HepG2 (cell line): Measurements from ENCODE around the gene CFTR. TPM values are rescaled to one million over a fixed set of nuclear protein-coding genes. Genes with fewer than 3 reads are reported as not detected.

ENCODE experiments used
- ATAC-seq: fragments of 200-7000 bp; cut with Tn5 transposase; 3 replicates; pipeline ENCODE4 v1.9.1; 2020; ENCODE audit warnings: mild to moderate bottlenecking, moderate library complexity
- BruUV-seq: library from RNA; stranded (reverse); fragments of 400-500 nt; replicated peaks from 2 replicates; lab custom pipeline; 2021; lab: Mats Ljungman, UMichigan
- CTCF ChIA-PET: fragments of 300-600 bp; formaldehyde crosslinking; extraction: SDS; loops from one replicate; lab custom pipeline; 2021; ENCODE audit warnings: low total read pairs, inconsistent platforms, low intra/inter-chr PET ratio; lab: Yijun Ruan, JAX
- POLR2A ChIA-PET: fragments of 350-600 bp; sonication (Branson Sonifier 250); formaldehyde crosslinking; loops from one replicate; lab custom pipeline; 2020; ENCODE audit warnings: antibody characterized with exemption, inconsistent platforms; lab: Yijun Ruan, JAX
- DNase-seq: peaks from one replicate; pipeline ENCODE4 v3.0.0-alpha.2; 2015; ENCODE audit warnings: low spot score
- FAIRE-seq: peaks from 3 replicates; lab custom pipeline; 2011; peaks lifted over from hg19 to GRCh38; lab: Jason Lieb, UNC
- H2AFZ ChIP-seq: one replicate; pipeline ENCODE4 v1.6.1; 2011; ENCODE audit warnings: low read length, inconsistent platforms
- H3K27ac ChIP-seq: fragments of 300-600 bp; 3 replicates; pipeline ENCODE4 v1.8.0; 2011; ENCODE audit warnings: mixed run types, mild to moderate bottlenecking, mixed read lengths, low read length, inconsistent platforms; ENCODE audit not compliant: insufficient read depth; ENCODE audit errors: extremely low read length
- H3K27me3 ChIP-seq, 2 experiments: fragments of 200-600 bp in 1 of 2; 2 replicates in 1 of 2; 3 replicates in 1 of 2; pipeline versions ENCODE4 v1.6.0 to v1.8.0; 2011; ENCODE audit warnings: low read length in 2 of 2, mild to moderate bottlenecking in 2 of 2, moderate library complexity in 2 of 2, inconsistent platforms in 1 of 2; ENCODE audit not compliant: insufficient read depth in 2 of 2, control insufficient read depth in 1 of 2
- H3K36me3 ChIP-seq, 2 experiments: fragments of 200-600 bp in 1 of 2; replicated peaks in 1 of 2; 2 replicates in 1 of 2; 3 replicates in 1 of 2; pipeline versions ENCODE4 v1.5.1 to v1.8.0; 2011; ENCODE audit warnings: low read length in 2 of 2, inconsistent platforms in 1 of 2; ENCODE audit not compliant: insufficient read depth in 2 of 2, control insufficient read depth in 1 of 2
- H3K4me1 ChIP-seq: 2 replicates; pipeline ENCODE4 v1.5.1; 2012; ENCODE audit warnings: low read length, inconsistent platforms; ENCODE audit not compliant: insufficient read depth
- H3K4me2 ChIP-seq: 2 replicates; pipeline ENCODE4 v1.6.0; 2011; ENCODE audit warnings: low read depth, low read length, inconsistent platforms
- H3K4me3 ChIP-seq, 3 experiments: fragments of 200-600 bp in 1 of 3; sonication (generic), shearing (Covaris generic) in 1 of 3; replicated peaks in 1 of 3; 2 replicates each; pipeline ENCODE4 v1.5.1; 2011 to 2016; ENCODE audit warnings: low read length in 3 of 3, inconsistent platforms in 2 of 3, low read depth in 2 of 3, mild to moderate bottlenecking in 2 of 3, control low read depth in 1 of 3, mixed read lengths in 1 of 3; ENCODE audit not compliant: insufficient read depth in 1 of 3
- H3K79me2 ChIP-seq: one replicate; pipeline ENCODE4 v1.6.1; 2011; ENCODE audit warnings: low read length, inconsistent platforms; ENCODE audit not compliant: insufficient read depth
- H3K9ac ChIP-seq: 2 replicates; pipeline ENCODE4 v1.6.0; 2011; ENCODE audit warnings: mild to moderate bottlenecking, low read depth, low read length, inconsistent platforms; ENCODE audit not compliant: insufficient read depth
- H3K9me3 ChIP-seq: 2 replicates; pipeline ENCODE4 v1.5.1; 2012; ENCODE audit warnings: mild to moderate bottlenecking, low read length
- H4K20me1 ChIP-seq: 2 replicates; pipeline ENCODE4 v1.6.0; 2011; ENCODE audit warnings: inconsistent platforms, mild to moderate bottlenecking, low read length, moderate library complexity; ENCODE audit not compliant: insufficient read depth
- AKAP8 ChIP-seq: sonication (generic); formaldehyde crosslinking; IDR thresholded peaks from 2 replicates; pipeline ENCODE4 v1.5.1; 2020; ENCODE audit warnings: mild to moderate bottlenecking, missing genetic modification reagents
- DZIP1 ChIP-seq: sonication (generic); formaldehyde crosslinking; IDR thresholded peaks from 2 replicates; pipeline ENCODE4 v1.5.0; 2020; ENCODE audit warnings: mild to moderate bottlenecking, missing genetic modification reagents
- JDP2 ChIP-seq: sonication (generic); formaldehyde crosslinking; IDR thresholded peaks from 2 replicates; pipeline ENCODE4 v1.8.1; 2022; ENCODE audit warnings: missing genetic modification reagents, borderline replicate concordance
- MIER3 ChIP-seq: IDR thresholded peaks from 2 replicates; pipeline ENCODE4 v1.6.1; 2016; ENCODE audit warnings: missing compliant biosample characterization, borderline replicate concordance
- PHB2 ChIP-seq: fragments of 450-650 bp; IDR thresholded peaks from 2 replicates; pipeline ENCODE4 v1.6.1; 2018; ENCODE audit not compliant: partially characterized antibody
- STAT5B ChIP-seq: sonication (generic); formaldehyde crosslinking; IDR thresholded peaks from 2 replicates; pipeline ENCODE4 v1.4.0; 2020; ENCODE audit warnings: missing genetic modification reagents
- SYNCRIP ChIP-seq: fragments of 200-400 bp; formaldehyde crosslinking; IDR thresholded peaks from 2 replicates; pipeline ENCODE4 v1.6.1; 2018; ENCODE audit warnings: mild to moderate bottlenecking, low read depth, low read length; ENCODE audit not compliant: insufficient read depth
- THAP8 ChIP-seq: sonication (generic); formaldehyde crosslinking; IDR thresholded peaks from 2 replicates; pipeline ENCODE4 v1.5.1; 2020; ENCODE audit warnings: missing genetic modification reagents, mild to moderate bottlenecking, borderline replicate concordance
- ZBTB49 ChIP-seq: sonication (generic); formaldehyde crosslinking; IDR thresholded peaks from 2 replicates; pipeline ENCODE4 v1.4.0; 2020; ENCODE audit warnings: missing genetic modification reagents, borderline replicate concordance
- ZBTB7B ChIP-seq: sonication (generic); formaldehyde crosslinking; IDR thresholded peaks from 2 replicates; pipeline ENCODE4 v1.4.0; 2020; ENCODE audit warnings: missing genetic modification reagents
- ZFY ChIP-seq: sonication (generic); formaldehyde crosslinking; IDR thresholded peaks from 2 replicates; pipeline ENCODE4 v1.4.0; 2020; ENCODE audit warnings: missing genetic modification reagents
- ZNF224 ChIP-seq: sonication (generic); formaldehyde crosslinking; IDR thresholded peaks from 2 replicates; pipeline ENCODE4 v1.5.0; 2020; ENCODE audit warnings: mild to moderate bottlenecking, missing genetic modification reagents
- ZNF44 ChIP-seq: sonication (generic); formaldehyde crosslinking; IDR thresholded peaks from 2 replicates; pipeline ENCODE4 v1.5.1; 2020; ENCODE audit warnings: mild to moderate bottlenecking, missing genetic modification reagents
- ZNF75D ChIP-seq: sonication (generic); formaldehyde crosslinking; IDR thresholded peaks from 2 replicates; pipeline ENCODE4 v1.8.1; 2023; ENCODE audit warnings: missing genetic modification reagents, mild to moderate bottlenecking, borderline replicate concordance
- ZSCAN9 ChIP-seq: IDR thresholded peaks from 2 replicates; pipeline ENCODE4 v1.6.1; 2016; ENCODE audit warnings: borderline replicate concordance
- WGBS: methylation state at CpG from one replicate; pipeline ENCODE4 v1.1.6; 2017; ENCODE audit warnings: low lambda C conversion rate; 5-methylcytosine and 5-hydroxymethylcytosine counted together
- in situ Hi-C: cut with HindIII; loops from 2 replicates; pipeline ENCODE4 v1.10.0; 2017; ENCODE audit warnings: low pct_unique_long_range_greater_than_20kb; ENCODE audit not compliant: extremely low pct_ligation_motif_present
- intact Hi-C: fragments of 100-400 bp; cut with micrococcal nuclease; formaldehyde crosslinking; loops from one replicate; pipeline ENCODE4 v1.10.0; 2022; ENCODE audit not compliant: unreplicated experiment
- polyA plus RNA-seq, 8 experiments: library from polyadenylated mRNA; depleted of rRNA in 3 of 8; stranded (reverse) in 7 of 8; unstranded in 1 of 8; fragments of >200 nt; fragmentation: Illumina TruSeq in 4 of 8; extraction: Trizol in 4 of 8; gene quantifications; 2 replicates each; pipeline versions ENCODE4 v1.2.1 to v1.2.3, GENCODE V29; 2011 to 2016; ENCODE audit warnings: low read depth in 4 of 8, missing spikeins in 1 of 8, mixed read lengths in 1 of 8; ENCODE audit not compliant: insufficient read depth in 1 of 8
- total RNA-seq, 5 experiments: library from RNA; depleted of rRNA; stranded (reverse); fragments of >200 nt; fragmentation: Illumina TruSeq; extraction: Trizol; gene quantifications; 2 replicates each; pipeline ENCODE4 v1.2.3, GENCODE V29; 2016; ENCODE audit warnings: low read depth in 1 of 5
- TF ChIP-seq, protein P1 (sequence below): sonication (generic); formaldehyde crosslinking; IDR thresholded peaks from 2 replicates; pipeline ENCODE4; 2020; ENCODE audit warnings: missing genetic modification reagents, mild to moderate bottlenecking, borderline replicate concordance

The CFTR gene
- total and polyA plus RNA-seq, 2 of the 13 experiments (the other 11 are each of a cell fraction or from before 2014, with no cell fraction given): not detected

GRCh38 chr7:117674617-117675016 lies 194.8 kb downstream of the CFTR start:
- H3K4me2 ChIP-seq: no peak overlapping the region
- no peaks in the 10 kb centered on the region for H3K9me3 ChIP-seq
- intact Hi-C loops: loop anchor here (1.0 kb wide), 1 partner anchor 215 kb away; no protein-coding TSS in a partner anchor
- FAIRE-seq (no peak), ATAC-seq (no peak), DNase-seq (no peak)
- POLR2A ChIA-PET: no interaction called here
- H3K79me2 ChIP-seq: no peaks in the 10 kb centered on the region
- no peak overlapping the region for H3K4me3 ChIP-seq
- BruUV-seq: no TSS peak
- H2AFZ ChIP-seq: no peak overlapping the region
- no peaks in the 10 kb centered on the region for H3K36me3 ChIP-seq
- CTCF ChIA-PET: no interaction called here
- in situ Hi-C loops: no loop called here
- no peak overlapping the region for H3K27ac ChIP-seq
- H4K20me1 ChIP-seq: no peaks in the 10 kb centered on the region
- H3K9ac ChIP-seq: no peak overlapping the region
- 1% methylated on average over 3 of the region's 3 CpGs for WGBS
- no peaks in the 10 kb centered on the region for H3K4me1 ChIP-seq
- H3K27me3 ChIP-seq: peaks cover 0 to 6% of the 10 kb centered on the region in 2 experiments; a peak in 1 of 5 replicates
- TF ChIP-seq ZNF75D (CRISPR knock-in tag) (no peak), PHB2 (no peak), ZFY (CRISPR knock-in tag) (no peak), STAT5B (CRISPR knock-in tag) (no peak), JDP2 (CRISPR knock-in tag) (no peak), ZSCAN9 (CRISPR knock-in tag) (no peak), DZIP1 (CRISPR knock-in tag) (no peak), ZBTB7B (CRISPR knock-in tag) (no peak), ZNF224 (no peak), MIER3 (CRISPR knock-in tag) (no peak), AKAP8 (CRISPR knock-in tag) (no peak), THAP8 (CRISPR knock-in tag) (no peak), SYNCRIP (no peak), ZBTB49 (no peak), ZNF44 (CRISPR knock-in tag) (no peak)
- TF ChIP-seq, protein P1, sequence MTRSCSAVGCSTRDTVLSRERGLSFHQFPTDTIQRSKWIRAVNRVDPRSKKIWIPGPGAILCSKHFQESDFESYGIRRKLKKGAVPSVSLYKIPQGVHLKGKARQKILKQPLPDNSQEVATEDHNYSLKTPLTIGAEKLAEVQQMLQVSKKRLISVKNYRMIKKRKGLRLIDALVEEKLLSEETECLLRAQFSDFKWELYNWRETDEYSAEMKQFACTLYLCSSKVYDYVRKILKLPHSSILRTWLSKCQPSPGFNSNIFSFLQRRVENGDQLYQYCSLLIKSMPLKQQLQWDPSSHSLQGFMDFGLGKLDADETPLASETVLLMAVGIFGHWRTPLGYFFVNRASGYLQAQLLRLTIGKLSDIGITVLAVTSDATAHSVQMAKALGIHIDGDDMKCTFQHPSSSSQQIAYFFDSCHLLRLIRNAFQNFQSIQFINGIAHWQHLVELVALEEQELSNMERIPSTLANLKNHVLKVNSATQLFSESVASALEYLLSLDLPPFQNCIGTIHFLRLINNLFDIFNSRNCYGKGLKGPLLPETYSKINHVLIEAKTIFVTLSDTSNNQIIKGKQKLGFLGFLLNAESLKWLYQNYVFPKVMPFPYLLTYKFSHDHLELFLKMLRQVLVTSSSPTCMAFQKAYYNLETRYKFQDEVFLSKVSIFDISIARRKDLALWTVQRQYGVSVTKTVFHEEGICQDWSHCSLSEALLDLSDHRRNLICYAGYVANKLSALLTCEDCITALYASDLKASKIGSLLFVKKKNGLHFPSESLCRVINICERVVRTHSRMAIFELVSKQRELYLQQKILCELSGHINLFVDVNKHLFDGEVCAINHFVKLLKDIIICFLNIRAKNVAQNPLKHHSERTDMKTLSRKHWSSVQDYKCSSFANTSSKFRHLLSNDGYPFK: no peak
